GM13977 (cell line): Measurements from ENCODE around the gene ACTG1.

Experiments used
- DNase-seq: peaks from one replicate; pipeline ENCODE4 v3.0.0; 2012; ENCODE audit warnings: low spot score
- in situ Hi-C: fragments of 300-500 bp; cut with MboI; formaldehyde crosslinking; loops from one replicate; pipeline ENCODE4 v1.12.0; 2022; ENCODE audit warnings: low sequenced_read_pairs, low pct_unique_long_range_greater_than_20kb, mixed read lengths, inconsistent platforms; ENCODE audit not compliant: unreplicated experiment
- TF ChIP-seq, protein P1 (sequence below): IDR thresholded peaks from 2 replicates; pipeline ENCODE4 v1.5.1; 2012; ENCODE audit warnings: mild to moderate bottlenecking, control low read depth; ENCODE audit not compliant: insufficient read depth; ENCODE audit errors: extremely low read depth, missing control alignments

The ACTG1 gene

DNA sequence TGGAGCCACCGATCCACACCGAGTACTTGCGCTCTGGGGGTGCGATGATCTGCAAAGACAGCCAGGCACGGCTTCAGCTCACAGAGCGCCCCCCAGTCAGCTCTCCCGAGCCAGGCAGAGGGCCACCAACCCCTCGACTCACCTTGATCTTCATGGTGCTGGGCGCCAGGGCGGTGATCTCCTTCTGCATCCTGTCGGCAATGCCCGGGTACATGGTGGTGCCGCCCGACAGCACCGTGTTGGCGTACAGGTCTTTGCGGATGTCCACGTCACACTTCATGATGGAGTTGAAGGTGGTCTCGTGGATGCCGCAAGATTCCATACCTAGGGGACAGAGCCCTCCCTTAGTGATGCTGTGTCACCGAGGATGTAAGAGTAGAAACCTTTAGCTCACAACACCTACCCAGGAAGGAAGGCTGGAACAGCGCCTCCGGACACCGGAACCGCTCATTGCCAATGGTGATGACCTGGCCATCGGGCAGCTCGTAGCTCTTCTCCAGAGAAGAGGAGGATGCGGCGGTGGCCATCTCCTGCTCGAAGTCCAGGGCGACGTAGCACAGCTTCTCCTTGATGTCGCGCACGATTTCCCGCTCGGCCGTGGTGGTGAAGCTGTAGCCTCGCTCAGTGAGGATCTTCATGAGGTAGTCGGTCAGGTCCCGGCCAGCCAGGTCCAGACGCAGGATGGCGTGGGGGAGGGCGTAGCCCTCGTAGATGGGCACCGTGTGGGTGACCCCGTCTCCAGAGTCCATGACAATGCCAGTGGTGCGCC lies 1.6 kb downstream of the ACTG1 start:
- no peak for DNase-seq
- in situ Hi-C loops = no loop called here
- TF ChIP-seq, protein P1, sequence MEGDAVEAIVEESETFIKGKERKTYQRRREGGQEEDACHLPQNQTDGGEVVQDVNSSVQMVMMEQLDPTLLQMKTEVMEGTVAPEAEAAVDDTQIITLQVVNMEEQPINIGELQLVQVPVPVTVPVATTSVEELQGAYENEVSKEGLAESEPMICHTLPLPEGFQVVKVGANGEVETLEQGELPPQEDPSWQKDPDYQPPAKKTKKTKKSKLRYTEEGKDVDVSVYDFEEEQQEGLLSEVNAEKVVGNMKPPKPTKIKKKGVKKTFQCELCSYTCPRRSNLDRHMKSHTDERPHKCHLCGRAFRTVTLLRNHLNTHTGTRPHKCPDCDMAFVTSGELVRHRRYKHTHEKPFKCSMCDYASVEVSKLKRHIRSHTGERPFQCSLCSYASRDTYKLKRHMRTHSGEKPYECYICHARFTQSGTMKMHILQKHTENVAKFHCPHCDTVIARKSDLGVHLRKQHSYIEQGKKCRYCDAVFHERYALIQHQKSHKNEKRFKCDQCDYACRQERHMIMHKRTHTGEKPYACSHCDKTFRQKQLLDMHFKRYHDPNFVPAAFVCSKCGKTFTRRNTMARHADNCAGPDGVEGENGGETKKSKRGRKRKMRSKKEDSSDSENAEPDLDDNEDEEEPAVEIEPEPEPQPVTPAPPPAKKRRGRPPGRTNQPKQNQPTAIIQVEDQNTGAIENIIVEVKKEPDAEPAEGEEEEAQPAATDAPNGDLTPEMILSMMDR = no peak

- no peak for DNase-seq
- TF ChIP-seq, protein P1 = no peak
- in situ Hi-C loops = no loop called here
Observed at GRCh38 chr17:81509972-81510784, 2.4 kb downstream of the ACTG1 start.

DNA sequence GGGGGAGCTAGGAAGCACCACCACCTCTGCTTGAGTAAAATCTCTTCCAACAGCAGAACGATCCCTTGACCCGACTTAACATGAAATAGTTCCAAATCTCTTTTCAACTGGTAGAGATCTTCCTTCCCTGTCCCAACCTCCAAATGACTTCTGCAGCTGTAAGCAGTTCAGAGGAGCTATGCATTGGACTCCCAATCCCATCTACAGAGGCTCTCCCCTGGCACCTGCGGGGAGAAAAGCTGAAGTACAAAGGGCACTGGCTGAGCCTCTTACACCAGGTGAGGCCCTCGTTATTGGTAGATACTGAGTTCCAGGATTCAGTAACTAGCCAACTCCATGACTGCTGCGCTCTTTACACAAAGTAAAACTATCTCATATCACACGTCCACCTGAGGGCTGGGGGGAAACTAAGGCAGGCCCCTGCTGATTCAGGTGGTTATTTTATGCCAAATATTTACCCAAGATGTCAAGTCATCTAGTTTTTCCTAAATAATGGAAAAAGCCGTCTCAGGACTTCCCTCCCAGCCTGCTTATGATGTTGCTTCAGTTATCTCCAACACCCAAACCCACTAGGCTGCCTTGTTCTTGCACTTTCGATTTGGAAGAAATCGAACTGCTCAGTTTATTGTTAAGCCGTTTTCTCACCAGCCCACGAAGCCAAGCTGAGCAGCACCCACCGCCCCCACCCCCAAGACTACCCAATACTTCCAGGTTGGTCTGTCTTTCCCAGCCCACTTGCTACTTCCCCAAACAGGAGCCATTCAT lies 3.2 kb downstream of the ACTG1 start:
- DNase-seq = no peak
- in situ Hi-C loops = no loop called here
- TF ChIP-seq, protein P1 = no peak

DNA sequence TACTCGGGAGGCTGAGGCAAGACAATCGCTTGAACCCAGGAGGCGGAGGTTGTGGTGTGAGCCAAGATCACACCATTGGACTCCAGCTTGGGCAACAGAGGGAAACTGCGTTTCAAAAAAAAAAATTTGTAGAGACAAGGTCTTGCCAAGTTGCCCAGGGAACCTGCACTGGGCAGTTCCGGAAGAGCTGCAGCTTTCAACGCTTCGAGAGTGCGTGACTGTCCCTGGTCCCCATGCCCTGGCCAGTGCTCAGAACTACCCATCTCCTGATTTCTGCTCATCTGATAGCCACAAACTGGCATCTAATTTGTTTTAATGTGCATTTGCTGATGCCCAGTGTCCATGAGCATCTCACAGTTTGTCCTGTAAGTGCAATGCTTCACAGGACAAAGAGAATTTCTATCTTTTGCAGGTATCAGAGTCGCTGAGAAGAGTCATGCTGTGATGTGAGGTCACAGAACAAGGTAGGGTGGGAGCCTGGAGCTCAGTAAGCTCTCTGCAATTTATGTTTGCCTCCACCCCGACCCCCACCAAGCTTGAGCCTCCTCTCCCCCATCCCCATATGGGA lies 3.9 kb downstream of the ACTG1 start:
- TF ChIP-seq, protein P1 = no peak
- in situ Hi-C loops = no loop called here
- no peak for DNase-seq

DNA sequence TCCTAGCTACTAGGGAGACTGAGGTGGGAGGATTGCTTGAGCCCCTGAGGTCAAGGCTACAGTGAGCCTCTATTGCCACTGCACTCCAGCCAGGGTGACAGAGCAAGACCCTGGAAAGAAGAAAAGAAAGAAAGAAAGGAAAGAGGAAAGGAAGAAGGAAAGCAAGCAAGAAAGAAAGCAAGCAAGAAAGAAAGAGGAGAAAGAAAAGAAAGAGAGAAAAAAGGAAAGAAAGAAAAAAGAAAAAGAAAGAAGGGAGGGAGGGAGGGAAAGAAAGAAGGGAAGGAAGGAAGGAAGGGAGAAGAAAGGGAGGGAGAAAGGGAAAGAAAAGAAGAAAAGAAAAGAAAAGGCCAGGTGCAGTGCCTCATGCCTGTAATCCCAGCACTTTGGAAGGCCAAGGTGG lies 9.0 kb downstream of the ACTG1 start:
- DNase-seq = no peak
- in situ Hi-C loops = no loop called here
- TF ChIP-seq, protein P1 = no peak

- in situ Hi-C loops = no loop called here
- TF ChIP-seq, protein P1 = no peak
- no peak for DNase-seq
Observed at GRCh38 chr17:81502471-81503017, 10.1 kb downstream of the ACTG1 start.
